ENCODE measurements around the gene C2orf15. TPM values are rescaled to one million over a fixed set of nuclear protein-coding genes. Genes with fewer than 3 reads are reported as not detected.

The C2orf15 gene
- total and polyA plus RNA-seq, 10 of the 15 experiments (the other 5 are each of a cell fraction or from before 2014, with no cell fraction given) = 1.4 to 3.4 (median 2.4) TPM

GRCh38 chr2:99180755-99181623 lies 39.5 kb downstream of the C2orf15 start, which contains the start of the genes MITD1 and MRPL30 (continued):
- peak; percentile 92 for TF ChIP-seq NKRF (conservative IDR thresholded peaks at IDR 0.05)
- peak in 1 of 2 experiments; percentile 48; a peak in 1 of 3 replicates for TF ChIP-seq EGR1 (IDR thresholded peaks at IDR 0.05; ENCODE audit: borderline replicate concordance in 1 of 2, low read depth in 2 of 2, low read length in 2 of 2)
- 0 out of 2 replicates have a peak, but pooled peaks have one; percentile 84 for TF ChIP-seq RBBP5 (conservative IDR thresholded peaks at IDR 0.05)
- TF ChIP-seq YY1 (IDR thresholded peaks at IDR 0.05; ENCODE audit: low read depth, low read length) = peak; percentile 91
- TF ChIP-seq BRCA1 (IDR thresholded peaks at IDR 0.05; ENCODE audit: low read depth, low read length) = no peak
- peak; percentile 66 for TF ChIP-seq TCF12 (IDR thresholded peaks at IDR 0.05; ENCODE audit: low read depth, low read length)
- TF ChIP-seq TBL1XR1 (IDR thresholded peaks at IDR 0.05; ENCODE audit: low read depth, low read length) = no peak
- TF ChIP-seq ZNF217 (IDR thresholded peaks at IDR 0.05) = no peak
- peak; percentile 99 for TF ChIP-seq RELB (IDR thresholded peaks at IDR 0.05; ENCODE audit: low read depth)
- TF ChIP-seq EP300 (IDR thresholded peaks at IDR 0.05; ENCODE audit: borderline replicate concordance in 1 of 2, control insufficient read depth in 1 of 2, low read depth in 2 of 2, low read length in 2 of 2) = no peak
- peak; percentile 77 for TF ChIP-seq SIX5 (IDR thresholded peaks at IDR 0.05; ENCODE audit: low read depth, low read length, severe bottlenecking)
- TF ChIP-seq CBX5 (IDR thresholded peaks at IDR 0.05; ENCODE audit: low read depth) = peak; percentile 98
- TF ChIP-seq MXI1 (IDR thresholded peaks at IDR 0.05; ENCODE audit: low read depth, low read length) = peak; percentile 86
- no peak for TF ChIP-seq IRF5 (IDR thresholded peaks at IDR 0.05; ENCODE audit: borderline replicate concordance)
- TF ChIP-seq GATAD2B (conservative IDR thresholded peaks at IDR 0.05; ENCODE audit: low read depth) = peak; percentile 95
- TF ChIP-seq ASH2L (IDR thresholded peaks at IDR 0.05; ENCODE audit: borderline replicate concordance, low read depth) = no peak
- TF ChIP-seq CREM (IDR thresholded peaks at IDR 0.05; ENCODE audit: low read depth) = peak; percentile 89
- peak; percentile 25; the same call in 1 of the 2 replicates for TF ChIP-seq JUNB (IDR thresholded peaks at IDR 0.05)
- no peak for TF ChIP-seq ZSCAN29 (IDR thresholded peaks at IDR 0.05)
- TF ChIP-seq MTA3 (IDR thresholded peaks at IDR 0.05; ENCODE audit: borderline replicate concordance, low read length) = no peak
- no peak for TF ChIP-seq YBX1 (IDR thresholded peaks at IDR 0.05)
- no peak for TF ChIP-seq NFYA (IDR thresholded peaks at IDR 0.05; ENCODE audit: borderline replicate concordance, low read depth, low read length)
- TF ChIP-seq TCF3 (IDR thresholded peaks at IDR 0.05; ENCODE audit: borderline replicate concordance, insufficient read depth, low read depth, low read length) = no peak
